22Rv1 (cell line): ENCODE measurements around the gene FGF3.

Source experiments
- CTCF ChIP-seq: fragments of 450-650 bp; IDR thresholded peaks from 2 replicates; pipeline ENCODE4 v1.5.1; 2017; ENCODE audit warnings: mild to moderate bottlenecking
- ZFX ChIP-seq: fragments of 450-650 bp; IDR thresholded peaks from 2 replicates; pipeline ENCODE4 v1.6.1; 2017; ENCODE audit warnings: antibody characterized with exemption, borderline replicate concordance

DNA sequence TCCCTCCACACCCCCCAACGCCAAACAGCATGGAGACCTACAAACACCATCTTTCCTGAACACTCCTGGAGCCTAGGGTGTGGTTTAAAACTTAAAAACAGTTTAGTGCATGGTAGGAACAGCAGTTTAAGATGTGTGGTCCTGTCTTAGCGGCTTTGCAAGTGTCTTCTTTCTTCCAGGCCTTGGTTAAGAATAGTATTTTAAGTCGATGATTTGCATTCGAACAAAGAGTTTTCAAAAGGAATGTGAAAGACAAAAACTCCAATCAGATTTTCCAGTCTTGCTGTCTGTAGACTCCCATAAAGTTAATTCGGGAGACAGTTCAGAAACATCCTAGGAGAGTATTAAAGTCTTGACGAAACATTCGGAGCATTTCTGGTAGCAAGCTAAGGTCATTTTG is 47.8 kb downstream of the FGF3 start:
- no peak for TF ChIP-seq CTCF
- no peak for TF ChIP-seq ZFX
